Nephron progenitor cell (in vitro differentiated cells): ENCODE measurements around the gene DDX10.

ENCODE experiments used
- DNase-seq: peaks from one replicate; pipeline ENCODE4 v3.0.0; 2021
- H3K27ac Mint-ChIP-seq: 2 replicates; pipeline ENCODE4 v1.8.0; 2021; ENCODE audit warnings: mild to moderate bottlenecking, moderate library complexity, mixed read lengths
- H3K27me3 Mint-ChIP-seq: 2 replicates; pipeline ENCODE4 v1.8.0; 2021; ENCODE audit warnings: mild to moderate bottlenecking, low read depth, mixed read lengths; ENCODE audit not compliant: poor library complexity
- H3K36me3 Mint-ChIP-seq: 2 replicates; pipeline ENCODE4 v1.8.0; 2021; ENCODE audit warnings: low read depth, mixed read lengths
- H3K4me1 Mint-ChIP-seq: 2 replicates; pipeline ENCODE4 v1.8.0; 2021; ENCODE audit warnings: mixed read lengths
- H3K4me3 Mint-ChIP-seq: 2 replicates; pipeline ENCODE4 v1.8.0; 2021; ENCODE audit warnings: mild to moderate bottlenecking, moderate library complexity, mixed read lengths
- H3K9me3 Mint-ChIP-seq: 2 replicates; pipeline ENCODE4 v1.8.0; 2021; ENCODE audit warnings: mild to moderate bottlenecking, moderate library complexity, mixed read lengths
- TF ChIP-seq, protein P1 (sequence below): fragments of 200-600 bp; sonication (generic); IDR thresholded peaks from 2 replicates; pipeline ENCODE4 v1.5.0; 2021; ENCODE audit warnings: antibody characterized with exemption

DDX10 gene

DNA sequence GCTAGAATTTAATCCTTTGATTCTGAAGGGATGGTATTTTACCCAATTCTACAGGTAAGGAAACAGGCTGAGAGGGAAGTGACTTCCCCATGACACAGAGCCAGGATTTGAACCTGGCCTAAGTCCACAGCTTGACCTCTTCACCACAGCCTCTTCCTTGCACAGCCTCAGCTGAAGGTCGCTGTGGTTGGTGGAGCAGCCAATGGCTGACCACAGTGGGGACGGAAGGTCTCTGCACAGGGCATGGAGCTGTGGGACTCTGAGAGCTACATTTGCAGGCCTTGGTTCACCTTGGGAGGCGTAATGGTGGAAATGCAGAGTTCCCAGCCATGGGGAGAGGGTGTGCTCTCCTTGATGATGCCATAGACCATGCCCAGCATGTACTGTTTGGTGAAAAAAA is 295.0 kb downstream of the DDX10 start:
- Mint-ChIP-seq H3K9me3 (no peaks in the 10 kb centered on the region), H3K4me1 (no peaks in the 10 kb centered on the region), H3K36me3 (no peaks in the 10 kb centered on the region), H3K4me3 (no peak overlapping the region), H3K27ac (no peak overlapping the region), H3K27me3 (peaks cover 3% of the 10 kb centered on the region)
- DNase-seq: no peak
- TF ChIP-seq, protein P1, sequence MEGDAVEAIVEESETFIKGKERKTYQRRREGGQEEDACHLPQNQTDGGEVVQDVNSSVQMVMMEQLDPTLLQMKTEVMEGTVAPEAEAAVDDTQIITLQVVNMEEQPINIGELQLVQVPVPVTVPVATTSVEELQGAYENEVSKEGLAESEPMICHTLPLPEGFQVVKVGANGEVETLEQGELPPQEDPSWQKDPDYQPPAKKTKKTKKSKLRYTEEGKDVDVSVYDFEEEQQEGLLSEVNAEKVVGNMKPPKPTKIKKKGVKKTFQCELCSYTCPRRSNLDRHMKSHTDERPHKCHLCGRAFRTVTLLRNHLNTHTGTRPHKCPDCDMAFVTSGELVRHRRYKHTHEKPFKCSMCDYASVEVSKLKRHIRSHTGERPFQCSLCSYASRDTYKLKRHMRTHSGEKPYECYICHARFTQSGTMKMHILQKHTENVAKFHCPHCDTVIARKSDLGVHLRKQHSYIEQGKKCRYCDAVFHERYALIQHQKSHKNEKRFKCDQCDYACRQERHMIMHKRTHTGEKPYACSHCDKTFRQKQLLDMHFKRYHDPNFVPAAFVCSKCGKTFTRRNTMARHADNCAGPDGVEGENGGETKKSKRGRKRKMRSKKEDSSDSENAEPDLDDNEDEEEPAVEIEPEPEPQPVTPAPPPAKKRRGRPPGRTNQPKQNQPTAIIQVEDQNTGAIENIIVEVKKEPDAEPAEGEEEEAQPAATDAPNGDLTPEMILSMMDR: no peak

DNA sequence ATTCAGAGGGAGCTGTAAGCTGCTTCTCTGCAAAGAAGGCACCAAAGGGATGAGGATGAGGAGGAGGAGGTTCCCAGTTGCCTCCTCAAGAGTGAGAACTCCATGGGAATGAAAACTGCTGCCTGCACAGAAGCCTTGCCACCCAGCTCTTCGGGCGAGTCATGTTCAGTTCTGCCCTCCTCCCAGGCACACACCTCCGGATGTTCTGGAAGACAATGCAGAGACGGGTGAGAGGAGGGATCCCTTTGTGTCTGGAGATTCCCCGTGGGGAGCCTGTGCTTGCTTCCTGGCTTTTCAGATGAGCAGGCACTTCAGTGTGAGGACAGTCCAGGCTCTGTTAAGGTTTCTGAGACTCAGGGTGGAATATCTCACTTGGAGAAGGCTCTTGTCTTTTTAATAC is 295.6 kb downstream of the DDX10 start:
- H3K9me3 Mint-ChIP-seq: no peaks in the 10 kb centered on the region
- TF ChIP-seq, protein P1: no peak
- no peaks in the 10 kb centered on the region for H3K36me3 Mint-ChIP-seq
- no peaks in the 10 kb centered on the region for H3K4me1 Mint-ChIP-seq
- no peak overlapping the region for H3K27ac Mint-ChIP-seq
- peaks cover 3% of the 10 kb centered on the region for H3K27me3 Mint-ChIP-seq
- no peak for DNase-seq
- H3K4me3 Mint-ChIP-seq: no peak overlapping the region

DNA sequence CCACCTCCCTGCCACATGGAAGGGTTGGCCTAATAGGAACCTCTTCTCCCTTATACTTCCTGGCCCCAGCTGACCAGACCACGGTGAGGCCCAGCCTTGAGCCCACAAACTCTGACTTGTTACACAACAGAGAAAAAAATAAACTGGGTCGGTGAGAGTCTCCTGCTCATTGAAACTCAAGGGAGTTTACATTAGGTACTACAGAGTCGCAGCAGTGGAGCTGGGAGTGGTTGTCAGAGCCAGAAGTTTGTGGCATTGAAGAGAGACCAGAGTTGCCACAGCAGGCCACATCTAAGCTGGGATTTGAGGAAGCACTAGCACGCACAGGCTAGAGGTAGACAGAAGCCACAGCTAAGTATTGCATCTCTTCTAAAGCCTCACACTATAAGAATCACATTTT is 296.2 kb downstream of the DDX10 start:
- H3K4me1 Mint-ChIP-seq: no peaks in the 10 kb centered on the region
- TF ChIP-seq, protein P1: no peak
- no peak overlapping the region for H3K4me3 Mint-ChIP-seq
- H3K9me3 Mint-ChIP-seq: no peaks in the 10 kb centered on the region
- no peaks in the 10 kb centered on the region for H3K36me3 Mint-ChIP-seq
- peak overlapping the region; percentile 37 for H3K27ac Mint-ChIP-seq
- H3K27me3 Mint-ChIP-seq: peaks cover 3% of the 10 kb centered on the region
- DNase-seq: no peak

DNA sequence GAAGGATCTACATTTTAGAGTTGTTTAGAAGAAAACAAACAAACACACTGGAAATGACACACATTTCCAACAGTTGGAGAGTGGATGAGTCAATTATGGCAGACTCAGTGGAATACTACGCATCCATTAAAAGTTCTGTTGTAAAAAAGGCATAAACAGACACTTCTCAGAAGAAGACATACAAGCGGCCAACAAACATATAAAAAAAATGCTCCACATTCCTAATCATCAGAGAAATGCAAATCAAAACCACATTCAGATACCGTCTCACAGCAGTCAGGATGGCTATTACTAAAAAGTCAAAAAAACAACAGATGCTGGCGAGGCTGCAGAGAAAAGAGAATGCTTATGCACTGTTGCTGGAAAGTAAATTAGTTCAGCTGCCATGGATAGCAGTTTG is 298.2 kb downstream of the DDX10 start:
- DNase-seq: no peak
- Mint-ChIP-seq H3K27ac (no peak overlapping the region), H3K9me3 (no peaks in the 10 kb centered on the region), H3K27me3 (peaks cover 4% of the 10 kb centered on the region), H3K4me1 (peaks cover 14% of the 10 kb centered on the region), H3K4me3 (no peak overlapping the region), H3K36me3 (no peaks in the 10 kb centered on the region)
- TF ChIP-seq, protein P1: no peak

DNA sequence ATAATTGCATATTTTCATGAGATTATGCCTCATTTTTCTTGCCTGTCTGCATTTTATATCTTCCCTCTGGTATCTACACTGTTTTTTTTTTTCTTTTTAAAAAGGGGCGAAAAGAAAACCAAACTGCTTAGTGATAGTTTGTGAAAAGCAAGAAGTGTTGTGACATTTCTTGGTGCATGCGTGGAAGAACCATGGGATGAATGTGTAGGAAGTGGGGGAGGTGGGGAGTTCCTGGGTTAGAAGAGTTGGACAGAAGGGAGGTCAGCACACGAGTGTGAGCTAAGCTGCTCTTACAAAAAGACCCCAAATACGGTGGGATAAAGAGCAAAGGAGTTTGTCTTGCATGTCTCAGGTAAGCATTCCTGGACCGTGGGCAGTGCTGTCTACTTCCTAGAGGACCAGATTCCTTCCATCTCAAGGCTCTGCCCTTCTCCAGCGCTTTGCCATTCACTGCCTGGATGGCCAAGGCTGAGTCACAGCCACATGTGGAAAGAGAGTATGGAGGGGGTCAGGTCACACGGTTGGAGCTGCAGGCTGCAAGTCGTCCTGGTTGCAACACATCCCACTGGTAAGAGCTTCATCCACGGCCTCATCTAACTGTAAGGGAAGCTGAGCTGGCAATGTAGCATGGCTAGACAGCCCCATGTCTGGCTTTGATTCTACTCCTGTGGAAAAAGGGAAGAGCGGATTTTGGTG is 300.6 kb downstream of the DDX10 start:
- Mint-ChIP-seq H3K4me3 (no peak overlapping the region), H3K36me3 (no peaks in the 10 kb centered on the region), H3K9me3 (no peaks in the 10 kb centered on the region), H3K27me3 (peaks cover 8% of the 10 kb centered on the region), H3K4me1 (peaks cover 14% of the 10 kb centered on the region), H3K27ac (no peak overlapping the region)
- DNase-seq: no peak
- TF ChIP-seq, protein P1: no peak

DNA sequence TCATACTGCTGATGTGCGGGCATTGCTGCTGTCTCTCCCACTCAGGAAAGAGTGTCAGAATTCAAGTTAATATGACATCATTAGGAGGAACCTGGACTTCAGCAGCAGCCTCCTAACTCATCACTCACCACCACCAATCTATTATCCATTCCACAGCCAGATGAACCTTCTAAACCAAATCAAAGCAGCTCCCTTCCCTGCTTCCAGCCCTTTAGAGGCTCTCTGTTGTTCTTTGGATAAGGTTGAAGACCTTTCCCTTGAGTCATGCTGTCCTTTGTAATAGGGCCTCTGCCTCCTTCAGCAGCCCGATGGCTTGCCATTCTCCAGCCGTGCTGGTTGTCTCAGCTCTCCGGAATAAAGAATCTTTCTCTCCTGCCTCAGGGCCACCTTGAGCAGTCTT is 301.3 kb downstream of the DDX10 start:
- TF ChIP-seq, protein P1: no peak
- DNase-seq: no peak
- Mint-ChIP-seq H3K36me3 (no peaks in the 10 kb centered on the region), H3K4me3 (no peak overlapping the region), H3K4me1 (peaks cover 14% of the 10 kb centered on the region), H3K9me3 (no peaks in the 10 kb centered on the region), H3K27me3 (peaks cover 8% of the 10 kb centered on the region), H3K27ac (no peak overlapping the region)
